Stimulated activated CD8-positive, alpha-beta memory T cell treated with anti-CD3 and anti-CD28 coated beads, Interleukin-4, amount 100 ng/mL, for 24 hours (primary cell): ENCODE data around the gene PPP1R14C.

ENCODE experiments used
- DNase-seq: peaks from one replicate; pipeline ENCODE4 v3.0.0-alpha.2; 2020; ENCODE audit warnings: low read depth

Gene PPP1R14C

DNA sequence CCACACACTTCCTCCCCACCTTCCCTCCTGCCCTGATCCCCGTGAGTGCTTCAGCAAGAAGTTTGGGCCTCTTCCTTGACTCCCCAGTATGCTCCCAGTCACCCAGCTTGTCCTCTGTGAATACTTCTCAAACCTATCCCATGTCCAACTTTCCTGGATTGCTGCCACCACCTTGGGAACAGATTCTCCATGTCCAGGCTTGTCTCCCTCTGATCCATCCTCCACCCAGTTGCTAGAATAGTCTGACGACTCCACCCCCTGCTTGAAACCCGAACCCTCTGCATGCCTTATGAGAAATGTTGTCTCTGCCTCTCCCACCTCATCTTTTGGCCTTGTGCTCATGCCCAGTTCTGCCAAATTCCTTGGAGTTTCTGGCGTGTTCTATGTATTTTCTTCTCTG, 108.0 kb downstream of the PPP1R14C start:
- DNase-seq, result no peak

DNA sequence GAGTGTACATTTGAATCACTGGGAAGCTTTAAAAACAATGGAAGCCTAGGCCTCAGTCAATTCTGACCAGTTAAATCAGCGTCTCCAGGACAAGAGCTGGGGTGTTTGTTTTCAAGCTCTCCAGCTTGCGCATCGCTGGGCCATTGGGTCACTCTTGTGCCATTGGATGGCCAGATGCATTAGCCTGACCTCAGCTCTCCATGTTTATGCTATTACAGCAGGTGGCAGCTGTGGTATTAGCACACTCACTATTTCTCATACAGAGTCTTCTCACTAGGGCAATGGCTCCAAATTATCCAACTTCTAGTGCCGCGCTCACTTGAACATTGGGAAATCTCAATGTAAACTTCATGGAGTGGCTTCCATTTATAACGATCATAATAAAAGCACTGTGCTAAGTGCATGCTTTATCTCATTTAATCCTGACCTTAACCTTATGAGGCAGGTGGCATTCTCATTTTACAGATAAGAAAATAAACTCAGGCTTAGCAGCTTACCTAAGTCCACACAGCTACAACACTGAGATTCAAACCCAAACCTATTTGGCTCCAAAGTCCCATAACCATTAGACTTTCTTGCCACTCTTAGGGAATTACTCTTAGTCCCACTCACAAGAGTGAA, 108.8 kb downstream of the PPP1R14C start:
- DNase-seq, result no peak

- DNase-seq, result no peak
Observed at GRCh38 chr6:150252714-150253444, 110.0 kb downstream of the PPP1R14C start.

GRCh38 chr6:150253489-150253888, 110.6 kb downstream of the PPP1R14C start:
- DNase-seq, result no peak

GRCh38 chr6:150254770-150255169, 111.9 kb downstream of the PPP1R14C start:
- DNase-seq, result no peak

DNA sequence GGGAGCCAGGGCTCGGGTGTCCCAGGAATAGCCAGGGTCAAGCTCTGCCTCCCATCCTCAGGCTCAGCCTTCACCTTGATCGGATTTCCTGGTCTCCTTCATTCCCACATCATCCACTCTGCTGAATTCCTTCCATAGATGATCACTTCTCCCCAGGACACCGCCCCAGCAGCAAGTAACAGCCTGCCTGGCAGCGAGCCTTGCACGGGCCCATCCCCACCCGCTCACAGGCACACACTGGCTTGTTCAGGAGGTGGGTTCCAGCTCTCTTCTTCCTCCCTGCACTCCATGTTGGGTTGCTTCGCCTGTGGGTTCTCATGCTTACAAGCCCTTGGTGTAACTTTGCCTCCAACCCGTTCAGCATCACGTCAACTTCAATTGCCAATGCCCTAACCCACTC, 113.0 kb downstream of the PPP1R14C start:
- DNase-seq, result no peak

DNA sequence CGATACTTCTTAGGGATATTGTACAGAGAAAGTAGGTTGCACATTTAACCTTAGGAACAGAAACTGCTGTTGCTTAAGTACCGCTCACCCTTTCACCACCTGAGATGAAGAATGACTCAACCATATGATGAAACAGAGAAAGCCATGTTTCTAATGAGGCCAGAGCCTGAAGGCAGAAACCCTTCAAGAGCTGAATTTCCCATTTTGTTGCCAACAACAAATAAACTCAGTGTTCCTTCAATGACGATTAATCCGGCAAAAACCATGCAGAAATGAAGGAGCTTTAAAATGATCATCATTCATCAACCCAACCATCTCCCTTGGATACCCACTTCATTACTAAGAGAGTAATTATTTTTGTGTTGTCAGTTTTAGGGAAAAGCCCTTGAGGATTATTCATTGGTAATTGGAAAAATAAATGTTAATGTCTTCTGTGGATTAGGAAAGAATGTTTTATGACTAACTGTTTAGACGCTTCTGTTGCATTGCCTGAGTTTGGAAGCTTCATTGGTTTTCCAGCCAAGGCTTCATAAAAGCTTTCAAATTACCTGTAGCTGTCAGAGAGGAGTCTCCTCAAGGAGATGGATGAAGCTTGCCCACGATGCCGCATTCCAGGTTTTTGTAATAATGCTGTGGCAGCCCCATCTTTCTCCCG, 113.9 kb downstream of the PPP1R14C start:
- DNase-seq, result no peak

DNA sequence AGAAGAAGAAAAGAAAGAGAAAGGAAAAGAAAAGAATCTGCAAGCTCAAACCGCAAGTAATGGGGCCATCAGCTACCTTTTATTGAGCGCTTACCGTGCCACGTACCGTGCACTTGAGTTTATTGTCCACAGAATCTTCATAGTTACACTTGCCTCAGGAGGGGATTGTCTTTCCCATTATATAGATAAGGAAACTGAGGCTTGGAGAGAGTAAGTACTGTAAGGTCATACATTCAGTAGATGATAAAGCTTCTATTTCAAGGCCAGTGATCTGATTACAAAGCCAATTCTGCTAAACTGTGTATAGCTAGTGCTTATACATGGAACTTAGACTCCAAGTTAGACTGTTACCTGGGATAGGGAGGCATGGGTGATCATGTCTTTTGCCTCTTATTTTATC, 115.5 kb downstream of the PPP1R14C start:
- DNase-seq, result no peak

DNA sequence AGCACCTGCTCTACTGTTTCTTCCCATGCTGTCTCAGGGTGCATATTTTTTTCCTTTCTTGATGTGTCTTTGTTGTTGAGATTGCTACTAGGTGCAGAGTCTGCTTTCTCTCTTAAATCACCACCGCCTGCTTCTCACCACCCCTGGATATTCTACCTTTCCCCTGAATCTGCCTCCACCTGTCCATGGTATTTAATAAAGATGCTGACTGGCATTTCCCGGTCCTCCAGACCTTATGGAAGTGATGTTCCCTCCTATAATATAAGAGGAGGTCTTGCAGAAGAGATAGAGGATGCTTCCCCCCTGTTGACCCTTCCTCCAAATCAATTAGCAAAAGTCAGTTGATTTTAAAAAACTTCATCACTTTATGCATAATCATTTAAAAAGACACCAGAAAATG, 118.1 kb downstream of the PPP1R14C start:
- no peak for DNase-seq

GRCh38 chr6:150261997-150262697, 119.3 kb downstream of the PPP1R14C start:
- no peak for DNase-seq

- DNase-seq, result no peak
Observed at GRCh38 chr6:150263765-150264404, 121.0 kb downstream of the PPP1R14C start.

DNA sequence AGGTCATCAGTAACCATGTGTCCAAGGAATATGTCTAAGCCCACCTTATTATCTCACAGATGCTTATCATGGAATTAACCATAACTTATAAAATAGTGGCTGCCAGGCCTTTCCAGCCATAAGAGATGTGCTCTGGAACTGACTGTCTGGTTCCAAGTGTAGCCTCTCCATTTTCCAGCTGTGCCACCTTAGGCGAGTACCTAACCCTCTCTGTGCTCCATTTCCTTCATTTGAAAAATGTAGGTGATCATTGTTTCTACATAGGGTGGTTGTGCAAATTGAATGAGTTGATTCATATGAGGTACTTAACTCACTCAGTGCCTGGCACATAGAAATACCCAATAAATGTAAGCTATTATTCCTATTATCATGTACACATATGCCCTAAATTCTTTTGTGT, 123.5 kb downstream of the PPP1R14C start:
- no peak for DNase-seq

GRCh38 chr6:150266963-150267685, 124.3 kb downstream of the PPP1R14C start:
- no peak for DNase-seq

DNA sequence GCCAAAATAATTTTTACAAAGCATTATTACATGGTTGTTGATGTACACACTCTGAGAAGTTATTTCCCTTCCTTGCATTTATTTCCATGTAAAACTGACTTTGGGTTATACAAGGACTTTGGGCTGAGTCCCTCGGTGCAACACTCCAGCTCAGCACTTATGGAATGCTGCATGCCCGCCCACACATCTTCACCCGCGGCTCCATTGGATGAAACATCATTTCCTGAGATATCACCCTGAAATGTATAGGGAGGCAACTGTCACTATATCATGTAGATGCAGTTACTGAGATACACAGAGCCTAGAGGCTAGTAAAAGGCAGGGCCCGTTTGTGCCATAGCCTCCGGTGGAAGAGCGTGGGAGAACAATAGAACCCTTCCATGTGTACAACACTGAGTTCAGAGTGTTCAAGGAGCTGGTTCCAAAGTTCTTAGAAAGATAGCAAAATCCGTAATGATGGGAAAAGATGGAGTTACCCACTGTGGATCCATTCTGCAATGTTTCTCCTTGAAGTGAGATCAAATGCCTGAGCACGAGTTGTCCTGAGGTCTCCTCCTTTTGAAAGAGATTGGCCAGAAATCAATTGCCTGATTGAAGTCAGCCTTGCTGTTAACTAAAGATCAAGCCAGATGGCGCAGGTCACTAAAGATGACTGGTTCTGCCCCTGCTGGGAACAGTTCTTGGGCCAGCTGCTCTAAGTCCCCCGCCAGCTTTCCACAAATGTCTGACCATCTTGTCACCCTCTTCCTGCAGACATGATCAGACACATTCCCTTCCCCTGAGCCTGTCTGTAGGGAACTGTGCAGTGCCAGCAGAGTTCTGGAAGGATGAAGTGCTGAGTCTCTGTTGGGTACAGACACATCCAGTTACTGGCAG, 125.1 kb downstream of the PPP1R14C start:
- no peak for DNase-seq

- DNase-seq, result no peak
Observed at GRCh38 chr6:150269130-150269856, 126.4 kb downstream of the PPP1R14C start.

DNA sequence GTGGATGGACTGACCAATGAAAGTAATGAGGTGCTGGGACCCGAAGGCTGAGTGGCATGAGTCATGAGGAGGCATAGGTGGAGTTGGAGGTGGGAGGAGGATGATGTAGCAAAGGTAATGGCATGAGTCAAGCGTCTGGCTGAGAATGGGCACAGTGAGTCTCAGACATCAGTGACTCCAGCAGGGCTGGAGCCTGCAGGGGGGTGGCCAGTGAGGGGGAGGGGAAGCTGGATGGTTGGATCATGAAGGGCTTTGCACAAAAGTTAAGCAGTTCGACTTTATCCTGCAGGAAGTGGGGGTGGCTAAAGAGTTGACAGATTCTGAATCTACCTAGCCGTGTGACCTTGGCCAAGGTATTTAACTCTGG, 127.0 kb downstream of the PPP1R14C start:
- no peak for DNase-seq

DNA sequence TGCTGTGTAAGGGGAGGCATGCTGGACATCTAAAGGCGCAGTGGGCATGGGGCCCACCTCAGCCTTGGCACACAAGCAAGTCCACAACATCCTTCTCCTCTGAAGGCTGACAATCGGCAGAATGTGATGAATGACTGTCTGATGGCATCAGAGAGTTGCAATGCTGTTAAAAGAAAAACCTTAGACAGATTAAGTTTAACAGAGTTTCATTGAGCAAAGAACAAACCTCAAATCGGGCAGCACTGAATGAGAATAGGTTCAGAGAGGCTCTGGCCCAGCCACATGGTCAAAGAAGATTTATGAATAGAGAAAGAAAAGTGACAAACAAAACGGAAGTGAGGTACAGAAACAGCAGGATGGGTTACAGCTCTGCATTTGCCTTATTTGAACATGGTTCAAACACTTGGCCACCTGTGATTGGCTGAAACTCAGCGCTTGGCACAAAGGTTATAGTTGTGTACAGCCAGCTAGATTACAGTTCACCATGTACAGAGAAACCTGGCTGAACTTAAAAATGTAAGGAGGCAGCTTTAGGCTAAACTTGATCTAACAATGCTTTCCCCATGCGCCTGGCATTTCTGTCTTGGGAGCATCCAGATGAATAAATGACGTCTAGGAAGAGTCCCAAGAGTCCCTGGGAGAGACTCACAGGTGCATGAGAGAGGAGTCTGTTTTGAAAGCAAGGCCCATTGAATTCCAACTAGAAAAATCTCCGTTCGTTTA, 127.6 kb downstream of the PPP1R14C start:
- no peak for DNase-seq

- no peak for DNase-seq
Observed at GRCh38 chr6:150271172-150271500, 128.3 kb downstream of the PPP1R14C start.

DNA sequence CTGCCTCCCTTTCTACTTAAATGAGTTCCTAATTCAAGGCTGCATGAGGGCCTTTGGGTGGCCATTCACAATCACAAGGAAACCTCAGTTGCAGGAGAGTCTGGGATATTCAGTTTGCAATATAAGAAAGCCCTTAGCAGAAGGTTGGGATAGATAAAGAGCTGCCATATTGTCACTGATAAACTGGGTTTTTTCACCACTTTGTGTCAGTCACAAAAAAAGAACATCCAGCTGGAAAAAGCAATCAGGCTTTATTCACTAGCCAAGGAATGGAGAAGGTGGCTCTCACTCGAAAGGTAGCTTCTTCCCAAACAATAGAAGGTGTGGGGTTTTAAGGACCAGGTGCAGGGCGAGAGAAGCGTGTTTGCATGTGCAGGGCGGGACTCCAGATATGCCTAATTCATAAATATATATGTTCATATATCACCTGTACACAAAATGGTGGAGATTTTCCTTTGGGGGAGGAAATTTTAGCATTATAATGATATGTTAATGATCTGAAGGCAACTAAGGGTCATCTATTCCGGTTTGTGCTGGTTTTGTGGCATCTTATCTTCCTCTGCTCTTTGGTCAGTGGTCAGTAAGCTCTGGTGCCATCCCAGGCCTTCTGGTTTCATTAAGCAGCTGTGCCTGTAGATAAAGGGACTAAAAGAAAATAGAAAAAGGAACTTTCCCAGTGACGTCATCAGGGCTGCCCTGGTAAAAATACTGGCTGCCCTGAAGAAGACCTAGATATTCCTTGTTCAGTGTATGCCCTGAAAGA, 128.8 kb downstream of the PPP1R14C start:
- no peak for DNase-seq
